Measurements from ENCODE around the gene DHX29.
A peak's percentile ranks its signal among the peaks of the same experiment; 100 is the strongest.

Gene DHX29

GRCh38 chr5:55307383-55308253 is at the start of gene DHX29, which contains the start of gene MTREX:
DHX29 (minus strand) TSS chr5:55307694; CDS start chr5:55307573, 121 bp downstream.
MTREX (plus strand) TSS chr5:55307989; CDS start chr5:55308014, 25 bp downstream.
- H3K9me3 Mint-ChIP-seq, result peaks cover 4% of the 10 kb centered on the region
- H3K27me3 Mint-ChIP-seq (ENCODE audit: low read depth), result no peaks in the 10 kb centered on the region
- H3K27ac Mint-ChIP-seq, result no peak within 1 kb of the TSS
- peaks cover 15% of the 10 kb centered on the region for H3K4me1 Mint-ChIP-seq (ENCODE audit: low read depth)
- no peak within 1 kb of the TSS for H3K4me3 Mint-ChIP-seq
- H3K36me3 Mint-ChIP-seq (ENCODE audit: low read depth), result peaks cover 17% of the 10 kb centered on the region

DNA sequence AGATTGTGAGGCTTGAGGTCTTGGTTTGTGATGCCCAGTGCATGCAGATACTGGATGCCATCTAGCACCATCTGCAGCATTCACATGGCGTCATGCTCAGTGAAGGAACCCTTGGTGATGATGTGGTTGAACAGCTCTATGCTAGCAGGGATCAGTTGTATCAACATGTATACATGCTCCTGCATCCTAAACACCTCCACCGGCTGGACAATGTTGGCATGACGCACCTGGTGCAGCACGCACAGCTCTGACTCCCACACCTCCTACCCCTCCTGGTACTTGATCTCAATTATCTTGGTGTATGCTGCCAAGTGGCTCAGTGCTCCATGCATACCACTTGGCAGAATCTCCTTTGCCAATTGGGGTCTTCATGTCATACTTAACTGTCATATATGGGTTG is 49.4 kb upstream of the DHX29 start:
- H3K4me3 Mint-ChIP-seq, result no peak overlapping the region
- peaks cover 46% of the 10 kb centered on the region for H3K36me3 Mint-ChIP-seq (ENCODE audit: low read depth)
- no peaks in the 10 kb centered on the region for H3K27me3 Mint-ChIP-seq (ENCODE audit: low read depth)

DNA sequence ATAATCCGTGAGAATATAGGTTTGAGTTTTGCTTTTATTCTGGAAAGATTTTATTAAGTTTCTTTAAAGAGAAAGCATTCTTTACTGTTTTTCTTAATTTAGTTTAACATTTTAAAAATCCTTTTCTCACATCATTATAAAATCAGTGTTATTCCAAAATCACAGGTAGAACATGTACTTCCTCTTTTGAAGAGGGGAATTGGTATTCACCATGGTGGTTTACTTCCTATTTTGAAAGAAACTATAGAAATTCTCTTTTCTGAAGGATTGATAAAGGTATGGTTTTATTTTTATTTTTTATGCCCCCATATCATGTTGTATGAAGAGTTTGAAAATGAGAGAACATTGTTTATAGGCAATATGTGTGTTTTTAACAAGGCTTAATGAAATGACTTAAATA is 43.3 kb upstream of the DHX29 start:
- Mint-ChIP-seq H3K4me3 (no peak overlapping the region), H3K9me3 (no peaks in the 10 kb centered on the region), H3K4me1 (ENCODE audit: low read depth) (peaks cover 6% of the 10 kb centered on the region), H3K27ac (no peak overlapping the region), H3K27me3 (ENCODE audit: low read depth) (no peaks in the 10 kb centered on the region), H3K36me3 (ENCODE audit: low read depth) (peaks cover 49% of the 10 kb centered on the region)

More for the DNA sequence above, 49.4 kb upstream of the DHX29 start:
- Mint-ChIP-seq H3K4me1 (ENCODE audit: low read depth) (no peaks in the 10 kb centered on the region), H3K9me3 (no peaks in the 10 kb centered on the region), H3K27ac (no peak overlapping the region)

GRCh38 chr5:55347786-55348185 is 40.3 kb upstream of the DHX29 start:
- Mint-ChIP-seq H3K9me3 (no peaks in the 10 kb centered on the region), H3K27ac (no peak overlapping the region), H3K27me3 (ENCODE audit: low read depth) (no peaks in the 10 kb centered on the region), H3K4me3 (no peak overlapping the region), H3K36me3 (ENCODE audit: low read depth) (peaks cover 47% of the 10 kb centered on the region), H3K4me1 (ENCODE audit: low read depth) (peaks cover 7% of the 10 kb centered on the region)

DNA sequence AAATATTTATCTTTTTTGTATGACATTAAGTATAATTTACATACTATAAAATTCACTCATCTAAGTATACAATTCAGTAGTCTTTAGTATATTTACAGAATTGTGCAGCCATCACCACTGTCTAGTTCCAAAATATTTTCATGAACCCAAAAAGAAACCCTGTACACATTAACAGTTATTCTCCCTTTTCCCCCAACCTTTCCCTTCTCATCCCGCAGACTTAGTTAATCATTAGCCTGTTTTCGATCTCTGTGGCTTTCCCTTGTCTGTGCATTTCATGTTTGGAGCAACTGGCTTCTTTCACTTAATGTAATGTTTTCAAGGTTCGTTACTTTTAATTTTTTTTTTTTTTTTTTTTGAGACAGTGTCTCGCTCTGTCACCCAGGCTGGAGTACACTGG is 37.8 kb upstream of the DHX29 start:
- Mint-ChIP-seq H3K27me3 (ENCODE audit: low read depth) (no peaks in the 10 kb centered on the region), H3K4me3 (no peak overlapping the region), H3K9me3 (no peaks in the 10 kb centered on the region), H3K36me3 (ENCODE audit: low read depth) (peaks cover 40% of the 10 kb centered on the region), H3K4me1 (ENCODE audit: low read depth) (peaks cover 7% of the 10 kb centered on the region), H3K27ac (no peak overlapping the region)

- Mint-ChIP-seq H3K27ac (no peak overlapping the region), H3K36me3 (ENCODE audit: low read depth) (peaks cover 33% of the 10 kb centered on the region), H3K27me3 (ENCODE audit: low read depth) (no peaks in the 10 kb centered on the region), H3K9me3 (no peaks in the 10 kb centered on the region), H3K4me1 (ENCODE audit: low read depth) (peaks cover 7% of the 10 kb centered on the region), H3K4me3 (no peak overlapping the region)
These were observed 37.0 kb upstream of the DHX29 start for GRCh38 chr5:55344392-55344992.

DNA sequence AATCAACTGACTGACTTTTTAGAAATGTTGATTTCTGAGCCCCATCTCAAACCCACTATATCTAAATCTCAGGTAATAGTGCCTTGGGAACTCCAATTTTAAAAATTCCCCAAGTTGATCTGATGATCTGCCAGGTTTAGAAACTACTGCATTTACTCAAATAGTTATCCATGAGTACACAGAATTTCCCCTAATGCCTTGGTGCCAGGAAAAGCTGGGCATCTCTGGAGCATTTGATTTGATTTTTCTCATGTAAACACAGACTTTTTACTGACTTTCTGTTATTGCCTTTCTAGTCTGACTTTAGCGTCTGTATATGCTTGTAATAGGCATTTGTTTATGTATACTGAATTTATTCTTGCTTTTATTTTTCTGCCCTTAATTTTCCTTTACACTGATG is 36.1 kb upstream of the DHX29 start:
- Mint-ChIP-seq H3K4me1 (ENCODE audit: low read depth) (peaks cover 12% of the 10 kb centered on the region), H3K36me3 (ENCODE audit: low read depth) (peaks cover 36% of the 10 kb centered on the region), H3K4me3 (no peak overlapping the region), H3K27ac (no peak overlapping the region), H3K27me3 (ENCODE audit: low read depth) (no peaks in the 10 kb centered on the region), H3K9me3 (no peaks in the 10 kb centered on the region)

- Mint-ChIP-seq H3K27ac (no peak overlapping the region), H3K9me3 (no peaks in the 10 kb centered on the region), H3K27me3 (ENCODE audit: low read depth) (no peaks in the 10 kb centered on the region), H3K4me1 (ENCODE audit: low read depth) (peaks cover 17% of the 10 kb centered on the region), H3K36me3 (ENCODE audit: low read depth) (peaks cover 35% of the 10 kb centered on the region), H3K4me3 (no peak overlapping the region)
These were observed 35.6 kb upstream of the DHX29 start for GRCh38 chr5:55343107-55343506.

GRCh38 chr5:55338810-55339243 is 31.3 kb upstream of the DHX29 start:
- Mint-ChIP-seq H3K9me3 (no peaks in the 10 kb centered on the region), H3K36me3 (ENCODE audit: low read depth) (peaks cover 24% of the 10 kb centered on the region), H3K4me3 (no peak overlapping the region), H3K27ac (peak overlapping the region; percentile 13), H3K4me1 (ENCODE audit: low read depth) (peaks cover 14% of the 10 kb centered on the region), H3K27me3 (ENCODE audit: low read depth) (no peaks in the 10 kb centered on the region)

DNA sequence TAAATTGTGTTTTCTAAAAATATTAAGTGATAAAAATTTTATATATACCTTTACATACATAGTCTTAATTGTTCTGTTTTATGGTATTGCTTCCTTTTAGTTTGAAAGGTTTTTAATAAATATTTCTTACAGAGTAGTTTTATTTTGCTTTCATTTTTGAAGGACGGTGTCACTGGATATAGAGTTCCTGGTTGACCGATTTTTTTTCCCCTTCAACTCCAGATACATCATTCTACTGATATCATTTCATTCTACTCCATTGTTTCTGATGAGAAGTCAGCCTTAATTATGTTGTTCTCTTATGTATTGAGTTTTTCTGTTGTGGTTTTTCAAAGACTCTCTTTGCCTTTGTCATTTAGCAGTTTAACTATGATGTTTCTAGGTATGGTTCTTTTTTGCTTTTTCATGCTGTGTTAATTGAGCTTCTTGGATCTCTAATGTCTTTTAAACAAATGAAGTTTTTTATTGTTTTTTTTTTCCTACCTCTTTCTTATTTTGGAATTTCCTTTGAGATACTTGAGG is 30.7 kb upstream of the DHX29 start:
- Mint-ChIP-seq H3K9me3 (no peaks in the 10 kb centered on the region), H3K27me3 (ENCODE audit: low read depth) (no peaks in the 10 kb centered on the region), H3K4me1 (ENCODE audit: low read depth) (peaks cover 15% of the 10 kb centered on the region), H3K4me3 (peak overlapping the region; percentile 45), H3K27ac (peak overlapping the region; percentile 63), H3K36me3 (ENCODE audit: low read depth) (peaks cover 24% of the 10 kb centered on the region)

DNA sequence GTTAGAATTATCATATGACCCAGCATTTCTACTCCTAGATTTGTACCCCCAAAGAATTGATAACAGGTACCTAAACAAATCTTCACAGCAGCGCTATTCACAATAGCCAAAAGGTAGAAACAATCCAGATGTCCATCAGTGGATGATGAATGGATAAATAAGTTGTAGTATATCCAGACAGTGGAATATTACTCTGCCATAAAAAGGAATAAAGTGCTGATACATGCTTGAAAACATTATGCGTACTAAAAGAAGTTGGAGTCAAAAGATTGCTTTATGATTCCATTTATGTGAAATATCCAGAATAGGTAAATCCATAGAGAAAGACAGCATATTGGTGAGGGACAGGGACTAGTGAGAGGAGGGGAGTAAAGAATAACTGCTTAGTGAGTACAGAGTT is 26.3 kb upstream of the DHX29 start:
- Mint-ChIP-seq H3K27ac (no peak overlapping the region), H3K4me1 (ENCODE audit: low read depth) (peaks cover 21% of the 10 kb centered on the region)

GRCh38 chr5:55333017-55333416 is 25.5 kb upstream of the DHX29 start:
- Mint-ChIP-seq H3K4me1 (ENCODE audit: low read depth) (peaks cover 14% of the 10 kb centered on the region), H3K27ac (no peak overlapping the region), H3K36me3 (ENCODE audit: low read depth) (peaks cover 46% of the 10 kb centered on the region), H3K9me3 (no peaks in the 10 kb centered on the region), H3K27me3 (ENCODE audit: low read depth) (no peaks in the 10 kb centered on the region), H3K4me3 (no peak overlapping the region)

More for the DNA sequence above, 26.3 kb upstream of the DHX29 start:
- Mint-ChIP-seq H3K36me3 (ENCODE audit: low read depth) (peaks cover 44% of the 10 kb centered on the region), H3K9me3 (no peaks in the 10 kb centered on the region), H3K4me3 (no peak overlapping the region), H3K27me3 (ENCODE audit: low read depth) (no peaks in the 10 kb centered on the region)

DNA sequence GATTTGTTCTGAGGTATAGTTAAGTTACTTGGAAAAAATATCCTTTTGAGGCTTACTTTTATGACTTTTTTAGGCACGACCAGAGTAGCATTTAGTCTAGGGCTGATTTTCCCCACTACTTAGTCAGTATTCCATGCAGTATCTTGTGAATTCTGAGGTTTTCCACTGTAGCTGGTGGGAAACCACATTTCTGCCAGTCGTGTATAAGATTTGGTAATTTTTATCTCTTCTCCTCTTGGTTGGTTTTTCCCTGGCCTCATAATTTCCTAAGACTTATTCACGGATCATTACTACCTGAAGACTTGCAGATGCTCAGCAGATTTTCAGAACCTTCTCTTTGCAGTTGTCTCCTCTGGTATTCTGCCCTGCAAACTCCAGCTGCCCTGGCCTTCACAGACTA is 23.8 kb upstream of the DHX29 start:
- peaks cover 19% of the 10 kb centered on the region for H3K4me1 Mint-ChIP-seq (ENCODE audit: low read depth)
- no peaks in the 10 kb centered on the region for H3K9me3 Mint-ChIP-seq
- no peak overlapping the region for H3K4me3 Mint-ChIP-seq

DNA sequence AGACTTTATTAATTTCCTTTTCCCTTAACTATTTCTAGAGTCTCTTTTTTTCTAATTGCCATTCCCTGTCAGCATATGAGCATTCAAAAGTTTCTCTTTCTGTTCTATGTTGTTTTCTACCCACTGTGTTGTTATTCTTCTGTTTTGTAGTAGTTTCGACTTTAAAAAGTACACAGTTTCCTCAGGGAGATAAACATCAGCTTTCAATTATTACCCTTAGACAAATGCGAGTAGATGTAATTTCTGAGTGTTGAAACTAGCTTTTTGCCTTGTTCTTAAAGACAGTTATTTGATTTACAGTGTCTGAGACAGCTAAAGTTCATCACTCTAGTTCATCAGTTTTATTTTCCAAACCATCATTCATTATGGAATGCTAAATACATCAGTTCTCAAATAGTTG is 19.8 kb upstream of the DHX29 start:
- H3K4me3 Mint-ChIP-seq, result peak overlapping the region; percentile 4
- peaks cover 36% of the 10 kb centered on the region for H3K36me3 Mint-ChIP-seq (ENCODE audit: low read depth)
- H3K4me1 Mint-ChIP-seq (ENCODE audit: low read depth), result peaks cover 21% of the 10 kb centered on the region
- no peaks in the 10 kb centered on the region for H3K27me3 Mint-ChIP-seq (ENCODE audit: low read depth)
- peak overlapping the region; percentile 53 for H3K27ac Mint-ChIP-seq
- no peaks in the 10 kb centered on the region for H3K9me3 Mint-ChIP-seq

More for the DNA sequence above, 23.8 kb upstream of the DHX29 start:
- Mint-ChIP-seq H3K27me3 (ENCODE audit: low read depth) (no peaks in the 10 kb centered on the region), H3K27ac (no peak overlapping the region), H3K36me3 (ENCODE audit: low read depth) (peaks cover 52% of the 10 kb centered on the region)

- Mint-ChIP-seq H3K4me3 (no peak overlapping the region), H3K27me3 (ENCODE audit: low read depth) (no peaks in the 10 kb centered on the region), H3K9me3 (no peaks in the 10 kb centered on the region), H3K27ac (no peak overlapping the region), H3K4me1 (ENCODE audit: low read depth) (peaks cover 17% of the 10 kb centered on the region), H3K36me3 (ENCODE audit: low read depth) (peaks cover 24% of the 10 kb centered on the region)
These were observed 18.1 kb upstream of the DHX29 start for GRCh38 chr5:55325621-55326020.
